B cell (primary cell): ENCODE data around the gene BOC.

Experiments used
- CTCF ChIP-seq: fragments of 200-600 bp; IDR thresholded peaks from one replicate; pipeline ENCODE4 v1.8.0; 2022; ENCODE audit warnings: antibody characterized with exemption, mild to moderate bottlenecking
- EZH2 ChIP-seq: IDR thresholded peaks from 2 replicates; pipeline ENCODE4 v1.6.1; 2012; ENCODE audit warnings: borderline replicate concordance, low read depth, mild to moderate bottlenecking, moderate library complexity, low read length; ENCODE audit not compliant: insufficient read depth, poor library complexity, severe bottlenecking

DNA sequence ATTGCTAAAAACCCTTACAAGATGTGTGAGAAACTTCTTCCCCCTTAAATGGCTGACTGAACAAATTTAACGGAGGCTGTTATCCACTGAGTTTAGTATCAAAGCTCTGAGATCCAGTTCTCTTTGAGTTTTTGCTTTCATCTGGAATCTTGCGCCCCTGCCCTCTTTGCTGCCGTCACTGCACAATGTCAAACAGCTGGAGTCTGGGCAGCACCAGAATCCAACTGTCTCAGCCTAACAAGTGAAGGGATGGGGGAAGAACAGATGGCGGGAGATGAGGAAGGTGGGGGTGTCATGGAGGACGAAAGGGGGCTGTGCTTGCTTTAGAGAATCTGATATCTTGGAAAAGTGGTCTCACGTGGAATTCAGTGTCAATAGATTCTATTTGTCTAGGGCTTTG lies 7.0 kb upstream of the BOC start:
- TF ChIP-seq CTCF (no peak), EZH2 (no peak)
